ENCODE measurements around the gene POLN. TPM values are rescaled to one million over a fixed set of nuclear protein-coding genes. Genes with fewer than 3 reads are reported as not detected.
"Not testable (repeated sequence)": the region's sequence is repeated elsewhere in the genome, so short reads cannot be mapped to it uniquely, and the experiment has no call there.

The POLN gene
- total and polyA plus RNA-seq, 2 donors: 1.0 to 3.1 TPM

- Histone ChIP-seq H3K36me3 (ENCODE audit: insufficient read depth) (no peaks in the 10 kb centered on the region), H3K4me3 (ENCODE audit: low read depth, low read length) (no peak overlapping the region), H3K27ac (ENCODE audit: low read depth) (no peak overlapping the region), H3K4me1 (ENCODE audit: insufficient read depth) (no peaks in the 10 kb centered on the region)
- 85% methylated on average over 6 of the region's 6 CpGs for WGBS
- no peak for DNase-seq (ENCODE audit: extremely low spot score)
Measured at GRCh38 chr4:2219233-2219760, 22.6 kb downstream of the POLN start.

GRCh38 chr4:2218436-2218835 lies 23.5 kb downstream of the POLN start:
- Histone ChIP-seq H3K27ac (ENCODE audit: low read depth) (no peak overlapping the region), H3K4me1 (ENCODE audit: insufficient read depth) (no peaks in the 10 kb centered on the region), H3K36me3 (ENCODE audit: insufficient read depth) (no peaks in the 10 kb centered on the region), H3K4me3 (ENCODE audit: low read depth, low read length) (no peak overlapping the region)
- DNase-seq (ENCODE audit: extremely low spot score): no peak
- 84% methylated on average over 1 of the region's 1 CpG for WGBS

GRCh38 chr4:2217726-2218125 lies 24.2 kb downstream of the POLN start:
- no peak overlapping the region for H3K4me3 ChIP-seq (ENCODE audit: low read depth, low read length)
- no peaks in the 10 kb centered on the region for H3K4me1 ChIP-seq (ENCODE audit: insufficient read depth)
- H3K36me3 ChIP-seq (ENCODE audit: insufficient read depth): no peaks in the 10 kb centered on the region
- H3K27ac ChIP-seq (ENCODE audit: low read depth): no peak overlapping the region
- WGBS: 66% methylated on average over 3 of the region's 3 CpGs
- no peak for DNase-seq (ENCODE audit: extremely low spot score)

GRCh38 chr4:2212831-2213230 lies 29.1 kb downstream of the POLN start:
- no peak overlapping the region for H3K4me3 ChIP-seq (ENCODE audit: low read depth, low read length)
- H3K4me1 ChIP-seq (ENCODE audit: insufficient read depth): no peaks in the 10 kb centered on the region
- DNase-seq (ENCODE audit: extremely low spot score): no peak
- H3K36me3 ChIP-seq (ENCODE audit: insufficient read depth): no peaks in the 10 kb centered on the region
- 67% methylated on average over 1 of the region's 1 CpG for WGBS
- no peak overlapping the region for H3K27ac ChIP-seq (ENCODE audit: low read depth)

- not testable (repeated sequence) for H3K4me3 ChIP-seq (ENCODE audit: low read depth, low read length); H3K4me1 ChIP-seq (ENCODE audit: insufficient read depth); H3K27ac ChIP-seq (ENCODE audit: low read depth); DNase-seq (ENCODE audit: extremely low spot score); H3K36me3 ChIP-seq (ENCODE audit: insufficient read depth)
- 100% methylated on average over 1 of the region's 1 CpG for WGBS
Measured at GRCh38 chr4:2202789-2203188, 39.1 kb downstream of the POLN start.

GRCh38 chr4:2194496-2194895 lies 47.4 kb downstream of the POLN start:
- 83% methylated on average over 4 of the region's 4 CpGs for WGBS
- Histone ChIP-seq H3K36me3 (ENCODE audit: insufficient read depth) (peaks cover 1% of the 10 kb centered on the region), H3K27ac (ENCODE audit: low read depth) (no peak overlapping the region), H3K4me1 (ENCODE audit: insufficient read depth) (no peaks in the 10 kb centered on the region), H3K4me3 (ENCODE audit: low read depth, low read length) (no peak overlapping the region)
- DNase-seq (ENCODE audit: extremely low spot score): no peak

GRCh38 chr4:2193326-2193725 lies 48.6 kb downstream of the POLN start:
- no peak for DNase-seq (ENCODE audit: extremely low spot score)
- Histone ChIP-seq H3K36me3 (ENCODE audit: insufficient read depth) (peaks cover 1% of the 10 kb centered on the region), H3K27ac (ENCODE audit: low read depth) (no peak overlapping the region), H3K4me1 (ENCODE audit: insufficient read depth) (no peaks in the 10 kb centered on the region), H3K4me3 (ENCODE audit: low read depth, low read length) (no peak overlapping the region)
- 81% methylated on average over 7 of the region's 7 CpGs for WGBS

GRCh38 chr4:2186865-2187172 lies 55.1 kb downstream of the POLN start:
- DNase-seq (ENCODE audit: extremely low spot score): no peak
- Histone ChIP-seq H3K27ac (ENCODE audit: low read depth) (no peak overlapping the region), H3K36me3 (ENCODE audit: insufficient read depth) (no peaks in the 10 kb centered on the region), H3K4me3 (ENCODE audit: low read depth, low read length) (no peak overlapping the region), H3K4me1 (ENCODE audit: insufficient read depth) (no peaks in the 10 kb centered on the region)

- H3K36me3 ChIP-seq (ENCODE audit: insufficient read depth): no peaks in the 10 kb centered on the region
- H3K4me1 ChIP-seq (ENCODE audit: insufficient read depth): no peaks in the 10 kb centered on the region
- 49% methylated on average over 9 of the region's 9 CpGs for WGBS
- no peak for DNase-seq (ENCODE audit: extremely low spot score)
- no peak overlapping the region for H3K4me3 ChIP-seq (ENCODE audit: low read depth, low read length)
- no peak overlapping the region for H3K27ac ChIP-seq (ENCODE audit: low read depth)
Measured at GRCh38 chr4:2186133-2186864, 55.6 kb downstream of the POLN start.

GRCh38 chr4:2183394-2183793 lies 58.5 kb downstream of the POLN start:
- Histone ChIP-seq H3K4me3 (ENCODE audit: low read depth, low read length) (no peak overlapping the region), H3K27ac (ENCODE audit: low read depth) (no peak overlapping the region), H3K4me1 (ENCODE audit: insufficient read depth) (no peaks in the 10 kb centered on the region), H3K36me3 (ENCODE audit: insufficient read depth) (no peaks in the 10 kb centered on the region)
- DNase-seq (ENCODE audit: extremely low spot score): no peak

GRCh38 chr4:2182994-2183393 lies 58.9 kb downstream of the POLN start:
- WGBS: 91% methylated on average over 3 of the region's 3 CpGs
- no peak for DNase-seq (ENCODE audit: extremely low spot score)
- Histone ChIP-seq H3K36me3 (ENCODE audit: insufficient read depth) (no peaks in the 10 kb centered on the region), H3K4me3 (ENCODE audit: low read depth, low read length) (no peak overlapping the region), H3K27ac (ENCODE audit: low read depth) (no peak overlapping the region), H3K4me1 (ENCODE audit: insufficient read depth) (no peaks in the 10 kb centered on the region)

GRCh38 chr4:2180410-2180809 lies 61.5 kb downstream of the POLN start:
- no peak for DNase-seq (ENCODE audit: extremely low spot score)
- Histone ChIP-seq H3K27ac (ENCODE audit: low read depth) (no peak overlapping the region), H3K4me1 (ENCODE audit: insufficient read depth) (no peaks in the 10 kb centered on the region), H3K4me3 (ENCODE audit: low read depth, low read length) (no peak overlapping the region), H3K36me3 (ENCODE audit: insufficient read depth) (no peaks in the 10 kb centered on the region)
- WGBS: 84% methylated on average over 2 of the region's 2 CpGs

- Histone ChIP-seq H3K36me3 (ENCODE audit: insufficient read depth) (no peaks in the 10 kb centered on the region), H3K4me3 (ENCODE audit: low read depth, low read length) (no peak overlapping the region), H3K4me1 (ENCODE audit: insufficient read depth) (no peaks in the 10 kb centered on the region), H3K27ac (ENCODE audit: low read depth) (no peak overlapping the region)
- DNase-seq (ENCODE audit: extremely low spot score): no peak
- WGBS: 76% methylated on average over 7 of the region's 7 CpGs
Measured at GRCh38 chr4:2179717-2180116, 62.2 kb downstream of the POLN start.

GRCh38 chr4:2178986-2179385 lies 62.9 kb downstream of the POLN start:
- no peak for DNase-seq (ENCODE audit: extremely low spot score)
- Histone ChIP-seq H3K4me3 (ENCODE audit: low read depth, low read length) (no peak overlapping the region), H3K4me1 (ENCODE audit: insufficient read depth) (no peaks in the 10 kb centered on the region), H3K36me3 (ENCODE audit: insufficient read depth) (no peaks in the 10 kb centered on the region), H3K27ac (ENCODE audit: low read depth) (no peak overlapping the region)
- WGBS: 96% methylated on average over 1 of the region's 1 CpG

Data from urinary bladder (tissue), 4 donors.